Natural killer cell treated with Interleukin-12 subunit alpha and Interleukin-12 subunit beta and Interleukin-15 and Interleukin-18, amount 100 ng/mL, for 72 hours (primary cell): ENCODE data around the gene DDX42. TPM values are rescaled to one million over a fixed set of nuclear protein-coding genes. Genes with fewer than 3 reads are reported as not detected.
"Not testable (repeated sequence)": the region's sequence is repeated elsewhere in the genome, so short reads cannot be mapped to it uniquely, and the experiment has no call there.

ENCODE experiments used
- ATAC-seq, 2 donors: fragments of 150-1000 bp; cut with Tn5 transposase in 1 of 2; sonication (Bioruptor Pico), chemical (Tn5 transposase) in 1 of 2; 2 replicates each; pipeline ENCODE4 v1.10.0; 2021
- DNase-seq: peaks from one replicate; pipeline ENCODE4 v3.0.0; 2022; ENCODE audit warnings: low spot score
- H3K27ac Mint-ChIP-seq, 2 donors: 1 replicate in 1 of 2; 2 replicates in 1 of 2; pipeline ENCODE4 v1.8.0; 2022; ENCODE audit warnings: mixed read lengths in 2 of 2, mild to moderate bottlenecking in 1 of 2, moderate library complexity in 1 of 2
- H3K27me3 Mint-ChIP-seq, 2 donors: 1 replicate in 1 of 2; 2 replicates in 1 of 2; pipeline ENCODE4 v1.8.0; 2022; ENCODE audit warnings: mixed read lengths in 2 of 2
- H3K36me3 Mint-ChIP-seq: one replicate; pipeline ENCODE4 v1.8.0; 2022; ENCODE audit warnings: mixed read lengths
- H3K4me1 Mint-ChIP-seq, 2 donors: 1 replicate in 1 of 2; 2 replicates in 1 of 2; pipeline ENCODE4 v1.8.0; 2022; ENCODE audit warnings: low read depth in 2 of 2, mixed read lengths in 2 of 2, mild to moderate bottlenecking in 1 of 2
- H3K4me3 Mint-ChIP-seq: one replicate; pipeline ENCODE4 v1.8.0; 2022; ENCODE audit warnings: mixed read lengths
- H3K9me3 Mint-ChIP-seq: 2 replicates; pipeline ENCODE4 v1.8.0; 2022; ENCODE audit warnings: mixed read lengths
- total RNA-seq, 2 donors: library from RNA; stranded (reverse); gene quantifications; one replicate each; pipeline ENCODE4 v1.2.3, GENCODE V29; 2022

DDX42 gene
- total RNA-seq, 2 donors from 2014 or later: 107 to 161 TPM

GRCh38 chr17:63841350-63842172, 67.6 kb downstream of the DDX42 start:
- Mint-ChIP-seq H3K27me3 (no peaks in the 10 kb centered on the region), H3K4me3 (peak overlapping the region; percentile 96), H3K9me3 (no peaks in the 10 kb centered on the region), H3K36me3 (no peaks in the 10 kb centered on the region), H3K4me1 (peaks cover 25 to 35% of the 10 kb centered on the region in 2 donors), H3K27ac (peak overlapping the region; percentile 81 to 87)
- ATAC-seq (no peak), DNase-seq (no peak)

GRCh38 chr17:63842173-63842539, 68.2 kb downstream of the DDX42 start:
- Mint-ChIP-seq H3K4me3 (peak overlapping the region; percentile 96), H3K36me3 (no peaks in the 10 kb centered on the region), H3K27me3 (no peaks in the 10 kb centered on the region), H3K9me3 (no peaks in the 10 kb centered on the region), H3K27ac (peak overlapping the region; percentile 81 to 87), H3K4me1 (peaks cover 25 to 29% of the 10 kb centered on the region in 2 donors)
- ATAC-seq: peak in 1 of 2 donors; percentile 45
- DNase-seq: peak; percentile 62

GRCh38 chr17:63842540-63843386, 68.8 kb downstream of the DDX42 start, which contains the start of gene SMARCD2:
SMARCD2 (minus strand) TSS chr17:63842685; CDS start chr17:63842674, 11 bp downstream.
- Mint-ChIP-seq H3K4me1 (peaks cover 27 to 30% of the 10 kb centered on the region in 2 donors), H3K27ac (peak within 1 kb of the TSS; percentile 87 to 96), H3K27me3 (no peaks in the 10 kb centered on the region), H3K36me3 (peaks cover under 1% of the 10 kb centered on the region), H3K4me3 (peak within 1 kb of the TSS; percentile 96), H3K9me3 (no peaks in the 10 kb centered on the region)
- ATAC-seq (peak; percentile 97 to 98), DNase-seq (peak; percentile 98)

- H3K4me1 Mint-ChIP-seq: peaks cover 32 to 33% of the 10 kb centered on the region in 2 donors
- peak overlapping the region; percentile 96 for H3K4me3 Mint-ChIP-seq
- not testable (repeated sequence) for DNase-seq, H3K36me3 Mint-ChIP-seq, H3K9me3 Mint-ChIP-seq, H3K27me3 Mint-ChIP-seq
- peak; percentile 37 to 49 for ATAC-seq
- peak overlapping the region; percentile 87 to 96 for H3K27ac Mint-ChIP-seq
These were observed 69.5 kb downstream of the DDX42 start for GRCh38 chr17:63843387-63843888.

GRCh38 chr17:63843910-63844677, 70.1 kb downstream of the DDX42 start:
- no peak for ATAC-seq
- no peaks in the 10 kb centered on the region for H3K27me3 Mint-ChIP-seq
- peak overlapping the region; percentile 87 to 96 for H3K27ac Mint-ChIP-seq

GRCh38 chr17:63845509-63845908, 71.5 kb downstream of the DDX42 start:
- Mint-ChIP-seq H3K27me3 (no peaks in the 10 kb centered on the region), H3K27ac (peak overlapping the region in 1 of 2 donors; percentile 54), H3K36me3 (peaks cover 6% of the 10 kb centered on the region), H3K4me3 (no peak overlapping the region), H3K4me1 (peaks cover 35% of the 10 kb centered on the region in 2 donors), H3K9me3 (peaks cover 4% of the 10 kb centered on the region)
- no peak for ATAC-seq
- no peak for DNase-seq

More at GRCh38 chr17:63843910-63844677, 70.1 kb downstream of the DDX42 start:
- Mint-ChIP-seq H3K4me3 (peak overlapping the region; percentile 96), H3K9me3 (peaks cover 4% of the 10 kb centered on the region), H3K36me3 (peaks cover 6% of the 10 kb centered on the region), H3K4me1 (peaks cover 37 to 38% of the 10 kb centered on the region in 2 donors)
- no peak for DNase-seq

- Mint-ChIP-seq H3K4me1 (peaks cover 20 to 23% of the 10 kb centered on the region in 2 donors), H3K4me3 (peak overlapping the region; percentile 81), H3K36me3 (peaks cover 6% of the 10 kb centered on the region), H3K27me3 (no peaks in the 10 kb centered on the region), H3K9me3 (peaks cover 4% of the 10 kb centered on the region), H3K27ac (peak overlapping the region; percentile 91 to 99)
- ATAC-seq (no peak), DNase-seq (no peak)
These were observed 73.7 kb downstream of the DDX42 start for GRCh38 chr17:63847525-63848249.

- peak; percentile 95 for DNase-seq
- H3K27me3 Mint-ChIP-seq: no peaks in the 10 kb centered on the region
- peak overlapping the region; percentile 91 to 99 for H3K27ac Mint-ChIP-seq
- peak; percentile 96 to 98 for ATAC-seq
- H3K4me3 Mint-ChIP-seq: peak overlapping the region; percentile 81
- H3K9me3 Mint-ChIP-seq: peaks cover 4% of the 10 kb centered on the region
- H3K4me1 Mint-ChIP-seq: peaks cover 17 to 18% of the 10 kb centered on the region in 2 donors
- peaks cover 6% of the 10 kb centered on the region for H3K36me3 Mint-ChIP-seq
These were observed 75.1 kb downstream of the DDX42 start for GRCh38 chr17:63848834-63849689.

GRCh38 chr17:63850401-63850800, 76.4 kb downstream of the DDX42 start:
- H3K4me1 Mint-ChIP-seq: peaks cover 14% of the 10 kb centered on the region in 2 donors
- H3K27ac Mint-ChIP-seq: no peak overlapping the region
- DNase-seq (no peak), ATAC-seq (no peak)
- peaks cover 4% of the 10 kb centered on the region for H3K9me3 Mint-ChIP-seq
- no peak overlapping the region for H3K4me3 Mint-ChIP-seq
- peaks cover 6% of the 10 kb centered on the region for H3K36me3 Mint-ChIP-seq
- H3K27me3 Mint-ChIP-seq: no peaks in the 10 kb centered on the region

- H3K27ac Mint-ChIP-seq: no peak overlapping the region
- H3K27me3 Mint-ChIP-seq: no peaks in the 10 kb centered on the region
- H3K9me3 Mint-ChIP-seq: peaks cover under 1% of the 10 kb centered on the region
- peaks cover 7% of the 10 kb centered on the region in 2 donors for H3K4me1 Mint-ChIP-seq
- no peak overlapping the region for H3K4me3 Mint-ChIP-seq
- no peak for ATAC-seq
- DNase-seq: no peak
- H3K36me3 Mint-ChIP-seq: peaks cover under 1% of the 10 kb centered on the region
These were observed 79.3 kb downstream of the DDX42 start for GRCh38 chr17:63853260-63853659.

GRCh38 chr17:63854709-63855108, 80.7 kb downstream of the DDX42 start:
- no peaks in the 10 kb centered on the region for H3K4me1 Mint-ChIP-seq
- H3K9me3 Mint-ChIP-seq: no peaks in the 10 kb centered on the region
- no peak for ATAC-seq
- peaks cover 0 to under 1% of the 10 kb centered on the region in 2 donors for H3K27me3 Mint-ChIP-seq
- no peaks in the 10 kb centered on the region for H3K36me3 Mint-ChIP-seq
- no peak overlapping the region for H3K4me3 Mint-ChIP-seq
- no peak for DNase-seq
- H3K27ac Mint-ChIP-seq: no peak overlapping the region

GRCh38 chr17:63855185-63855584, 81.2 kb downstream of the DDX42 start:
- DNase-seq (no peak), ATAC-seq (no peak)
- H3K27ac Mint-ChIP-seq: no peak overlapping the region
- no peaks in the 10 kb centered on the region for H3K4me1 Mint-ChIP-seq
- H3K4me3 Mint-ChIP-seq: no peak overlapping the region
- peaks cover 0 to 5% of the 10 kb centered on the region in 2 donors for H3K27me3 Mint-ChIP-seq
- no peaks in the 10 kb centered on the region for H3K36me3 Mint-ChIP-seq
- H3K9me3 Mint-ChIP-seq: no peaks in the 10 kb centered on the region
